K562 (cell line): Measurements from ENCODE around the gene NUMB.

Source experiments
- ATF3 ChIP-seq, 2 experiments: fragments of 450-650 bp in 1 of 2; sonication (generic) in 1 of 2; formaldehyde crosslinking in 1 of 2; IDR thresholded peaks in 1 of 2; conservative IDR thresholded peaks in 1 of 2; 2 replicates each; pipeline versions ENCODE4 v1.6.1 to v1.8.1; 2016 to 2023; ENCODE audit warnings: mild to moderate bottlenecking in 2 of 2, moderate library complexity in 2 of 2, inconsistent platforms in 1 of 2, missing genetic modification reagents in 1 of 2
- CBX2 ChIP-seq: fragments of 200-600 bp; sonication (generic); IDR thresholded peaks from one replicate; pipeline ENCODE4 v1.6.1; 2012; ENCODE audit warnings: mild to moderate bottlenecking, low read length, inconsistent platforms; ENCODE audit not compliant: insufficient read depth, poor library complexity, severe bottlenecking
- CTCF ChIP-seq, 3 experiments: IDR thresholded peaks in 2 of 3; conservative IDR thresholded peaks in 1 of 3; 2 replicates each; pipeline ENCODE4 v1.5.1; 2011 to 2012; ENCODE audit warnings: low read length in 3 of 3, mild to moderate bottlenecking in 3 of 3, control low read depth in 2 of 3, improper control_type of control experiment in 1 of 3, inconsistent platforms in 1 of 3, low read depth in 1 of 3, mixed read lengths in 1 of 3, moderate library complexity in 1 of 3; ENCODE audit not compliant: insufficient read depth in 2 of 3
- EZH2 ChIP-seq: IDR thresholded peaks from 2 replicates; pipeline ENCODE4 v1.6.1; 2012; ENCODE audit warnings: low read depth, mild to moderate bottlenecking, inconsistent platforms, low read length, borderline replicate concordance
- GMEB1 ChIP-seq: fragments of 250-450 bp; sonication (Bioruptor Pico); IDR thresholded peaks from 2 replicates; pipeline ENCODE4 v1.4.0; 2020; ENCODE audit warnings: mild to moderate bottlenecking
- HMG20B ChIP-seq: fragments of 250-450 bp; sonication (Bioruptor Pico); IDR thresholded peaks from 2 replicates; pipeline ENCODE4 v1.5.0; 2021; ENCODE audit warnings: mild to moderate bottlenecking
- IRF1 ChIP-seq: sonication (generic); formaldehyde crosslinking; IDR thresholded peaks from 2 replicates; pipeline ENCODE4 v1.8.0; 2022; ENCODE audit warnings: missing genetic modification reagents, mild to moderate bottlenecking, borderline replicate concordance
- MAZ ChIP-seq, 2 experiments: fragments of 450-650 bp in 1 of 2; sonication (generic) in 1 of 2; formaldehyde crosslinking; IDR thresholded peaks in 1 of 2; conservative IDR thresholded peaks in 1 of 2; 2 replicates each; pipeline versions ENCODE4 v1.4.0 to v1.5.0; 2020; ENCODE audit warnings: mild to moderate bottlenecking in 1 of 2, missing genetic modification reagents in 1 of 2
- PHF8 ChIP-seq: fragments of 200-600 bp; sonication (generic); IDR thresholded peaks from 2 replicates; pipeline ENCODE4 v1.6.1; 2012; ENCODE audit warnings: mixed run types, mild to moderate bottlenecking, inconsistent platforms, low read length, moderate library complexity, borderline replicate concordance
- POLR2AphosphoS2 ChIP-seq: IDR thresholded peaks from 2 replicates; pipeline ENCODE4 v1.6.1; 2012; ENCODE audit warnings: low read length, improper control_type of control experiment
- SIRT6 ChIP-seq: IDR thresholded peaks from one replicate; pipeline ENCODE4 v1.6.1; 2012; ENCODE audit warnings: low read depth, mild to moderate bottlenecking, control low read depth, inconsistent platforms, low read length, moderate library complexity
- SMAD4 ChIP-seq: fragments of 250-450 bp; sonication (Bioruptor Pico); conservative IDR thresholded peaks from 2 replicates; pipeline ENCODE4 v1.8.0; 2021; ENCODE audit warnings: inconsistent platforms, mild to moderate bottlenecking, moderate library complexity
- TAF1 ChIP-seq: IDR thresholded peaks from 2 replicates; pipeline ENCODE4 v1.6.1; 2011; ENCODE audit warnings: mild to moderate bottlenecking, low read length, moderate library complexity; ENCODE audit not compliant: insufficient read depth, control insufficient read depth, severe bottlenecking; ENCODE audit errors: extremely low read depth
- ZNF830 ChIP-seq: fragments of 250-450 bp; sonication (Bioruptor Pico); IDR thresholded peaks from 2 replicates; pipeline ENCODE4 v1.5.0; 2021; ENCODE audit warnings: mild to moderate bottlenecking

- TF ChIP-seq POLR2AphosphoS2 (no peak), SMAD4 (CRISPR knock-in tag) (no peak), MAZ (CRISPR knock-in tag; conservative IDR thresholded peaks at IDR 0.05 in 1 of 2, IDR thresholded peaks at IDR 0.05 in 1 of 2) (no peak), EZH2 (no peak), CBX2 (no peak), ZNF830 (CRISPR knock-in tag) (no peak), PHF8 (no peak), TAF1 (no peak), SIRT6 (no peak), GMEB1 (CRISPR knock-in tag) (no peak), CTCF (IDR thresholded peaks at IDR 0.05 in 2 of 3, conservative IDR thresholded peaks at IDR 0.05 in 1 of 3; ENCODE audit: insufficient read depth in 2 of 3, low read depth in 1 of 3, low read length in 3 of 3) (no peak), ATF3 (IDR thresholded peaks at IDR 0.05) (no peak), ATF3 (CRISPR knock-in tag; conservative IDR thresholded peaks at IDR 0.05) (no peak), HMG20B (no peak), IRF1 (no peak)
Observed at GRCh38 chr14:73263606-73264005, 194.7 kb downstream of the NUMB start.
